KOPT-K1 (cell line): ENCODE data around the gene CCL28.

Experiments used
- H3K27ac ChIP-seq: fragments of 200-600 bp; sonication (generic); 2 replicates; pipeline ENCODE4 v1.5.1; 2016; ENCODE audit warnings: antibody characterized with exemption, mild to moderate bottlenecking, low read depth, low read length; ENCODE audit not compliant: poor library complexity, severe bottlenecking
- H3K36me3 ChIP-seq: fragments of 200-600 bp; sonication (generic); 2 replicates; pipeline ENCODE4 v1.5.1; 2017; ENCODE audit warnings: antibody characterized with exemption, mild to moderate bottlenecking, low read length, moderate library complexity; ENCODE audit not compliant: insufficient read depth
- H3K9me3 ChIP-seq: fragments of 200-600 bp; sonication (generic); 2 replicates; pipeline ENCODE4 v1.5.1; 2017; ENCODE audit warnings: antibody characterized with exemption, low read length, mild to moderate bottlenecking; ENCODE audit not compliant: insufficient read depth, poor library complexity, severe bottlenecking

The CCL28 gene

GRCh38 chr5:43353668-43354067 is 58.5 kb downstream of the CCL28 start:
- no peak overlapping the region for H3K27ac ChIP-seq
- H3K9me3 ChIP-seq: peaks cover 17% of the 10 kb centered on the region
- H3K36me3 ChIP-seq: no peaks in the 10 kb centered on the region

- Histone ChIP-seq H3K27ac (no peak overlapping the region), H3K9me3 (peaks cover 10% of the 10 kb centered on the region), H3K36me3 (no peaks in the 10 kb centered on the region)
These were observed 59.3 kb downstream of the CCL28 start for GRCh38 chr5:43352915-43353314.

- no peaks in the 10 kb centered on the region for H3K36me3 ChIP-seq
- H3K9me3 ChIP-seq: peaks cover 2% of the 10 kb centered on the region
- no peak overlapping the region for H3K27ac ChIP-seq
These were observed 60.1 kb downstream of the CCL28 start for GRCh38 chr5:43352131-43352530.

- H3K36me3 ChIP-seq: no peaks in the 10 kb centered on the region
- H3K9me3 ChIP-seq: no peaks in the 10 kb centered on the region
- H3K27ac ChIP-seq: no peak overlapping the region
These were observed 63.3 kb downstream of the CCL28 start for GRCh38 chr5:43348861-43349363.

GRCh38 chr5:43348207-43348606 is 64.0 kb downstream of the CCL28 start:
- H3K36me3 ChIP-seq: no peaks in the 10 kb centered on the region
- no peaks in the 10 kb centered on the region for H3K9me3 ChIP-seq
- no peak overlapping the region for H3K27ac ChIP-seq

- H3K9me3 ChIP-seq: peaks cover 31% of the 10 kb centered on the region
- no peak overlapping the region for H3K27ac ChIP-seq
- no peaks in the 10 kb centered on the region for H3K36me3 ChIP-seq
These were observed 73.3 kb downstream of the CCL28 start for GRCh38 chr5:43338862-43339261.

GRCh38 chr5:43336159-43336558 is 76.0 kb downstream of the CCL28 start:
- H3K27ac ChIP-seq: no peak overlapping the region
- peaks cover 34% of the 10 kb centered on the region for H3K9me3 ChIP-seq
- no peaks in the 10 kb centered on the region for H3K36me3 ChIP-seq

GRCh38 chr5:43335681-43336080 is 76.5 kb downstream of the CCL28 start:
- Histone ChIP-seq H3K9me3 (peaks cover 29% of the 10 kb centered on the region), H3K36me3 (no peaks in the 10 kb centered on the region), H3K27ac (no peak overlapping the region)

GRCh38 chr5:43332401-43332800 is 79.8 kb downstream of the CCL28 start:
- Histone ChIP-seq H3K27ac (no peak overlapping the region), H3K9me3 (peaks cover 33% of the 10 kb centered on the region), H3K36me3 (no peaks in the 10 kb centered on the region)
